ENCODE data around the gene CPXM1. TPM values are rescaled to one million over a fixed set of nuclear protein-coding genes. Genes with fewer than 3 reads are reported as not detected.
"Not testable (repeated sequence)": the region's sequence is repeated elsewhere in the genome, so short reads cannot be mapped to it uniquely, and the experiment has no call there.

Gene CPXM1
- total RNA-seq, 2 donors from 2014 or later = 2.9 to 4.4 TPM

- H3K4me1 ChIP-seq = peaks cover 0 to 21% of the 10 kb centered on the region in 2 donors
- no peaks in the 10 kb centered on the region for H3K36me3 ChIP-seq
- H3K9me3 ChIP-seq = no peaks in the 10 kb centered on the region
- DNase-seq (ENCODE audit: low spot score) = no peak
- no peak for TF ChIP-seq CTCF (IDR thresholded peaks at IDR 0.05)
- no peaks in the 10 kb centered on the region for H3K27me3 ChIP-seq
- H3K4me3 ChIP-seq = no peak overlapping the region
- no peak overlapping the region for H3K27ac ChIP-seq
Measured at GRCh38 chr20:2837221-2837960, 37.0 kb upstream of the CPXM1 start.

- Histone ChIP-seq H3K4me1 (peaks cover 0 to 12% of the 10 kb centered on the region in 2 donors), H3K36me3 (no peaks in the 10 kb centered on the region), H3K27me3 (no peaks in the 10 kb centered on the region), H3K9me3 (no peaks in the 10 kb centered on the region), H3K4me3 (no peak overlapping the region), H3K27ac (no peak overlapping the region)
- no peak for TF ChIP-seq CTCF (IDR thresholded peaks at IDR 0.05)
- DNase-seq (ENCODE audit: low spot score) = no peak
Measured at GRCh38 chr20:2836035-2836434, 35.6 kb upstream of the CPXM1 start.

DNA sequence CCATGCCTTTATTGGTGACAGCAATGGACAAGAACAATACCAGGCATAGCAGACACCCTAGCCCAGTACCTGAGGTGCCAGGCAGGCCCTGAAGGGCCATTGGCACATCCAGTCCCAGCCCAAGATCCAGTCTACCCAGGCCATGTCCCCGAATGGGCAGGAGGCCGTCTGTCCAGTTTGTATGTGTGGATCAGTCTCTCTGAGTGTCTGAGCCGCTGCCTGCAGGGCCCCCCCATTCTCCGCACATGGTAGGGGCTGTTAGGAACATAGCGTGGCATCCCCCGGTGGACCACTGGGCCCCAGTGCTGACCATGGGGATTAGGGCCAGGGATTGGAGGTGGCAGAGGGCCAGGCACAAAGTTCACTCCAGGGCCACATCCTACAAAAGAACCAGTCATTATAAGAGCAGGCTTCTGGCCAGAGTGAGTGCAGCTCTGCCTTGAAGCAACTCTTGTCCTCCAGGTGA, 34.9 kb upstream of the CPXM1 start:
- H3K36me3 ChIP-seq = no peaks in the 10 kb centered on the region
- H3K4me3 ChIP-seq = no peak overlapping the region
- DNase-seq (ENCODE audit: low spot score) = no peak
- no peak for TF ChIP-seq CTCF (IDR thresholded peaks at IDR 0.05)
- H3K27me3 ChIP-seq = no peaks in the 10 kb centered on the region
- H3K4me1 ChIP-seq = peaks cover 0 to 12% of the 10 kb centered on the region in 2 donors
- no peak overlapping the region for H3K27ac ChIP-seq
- H3K9me3 ChIP-seq = no peaks in the 10 kb centered on the region

DNA sequence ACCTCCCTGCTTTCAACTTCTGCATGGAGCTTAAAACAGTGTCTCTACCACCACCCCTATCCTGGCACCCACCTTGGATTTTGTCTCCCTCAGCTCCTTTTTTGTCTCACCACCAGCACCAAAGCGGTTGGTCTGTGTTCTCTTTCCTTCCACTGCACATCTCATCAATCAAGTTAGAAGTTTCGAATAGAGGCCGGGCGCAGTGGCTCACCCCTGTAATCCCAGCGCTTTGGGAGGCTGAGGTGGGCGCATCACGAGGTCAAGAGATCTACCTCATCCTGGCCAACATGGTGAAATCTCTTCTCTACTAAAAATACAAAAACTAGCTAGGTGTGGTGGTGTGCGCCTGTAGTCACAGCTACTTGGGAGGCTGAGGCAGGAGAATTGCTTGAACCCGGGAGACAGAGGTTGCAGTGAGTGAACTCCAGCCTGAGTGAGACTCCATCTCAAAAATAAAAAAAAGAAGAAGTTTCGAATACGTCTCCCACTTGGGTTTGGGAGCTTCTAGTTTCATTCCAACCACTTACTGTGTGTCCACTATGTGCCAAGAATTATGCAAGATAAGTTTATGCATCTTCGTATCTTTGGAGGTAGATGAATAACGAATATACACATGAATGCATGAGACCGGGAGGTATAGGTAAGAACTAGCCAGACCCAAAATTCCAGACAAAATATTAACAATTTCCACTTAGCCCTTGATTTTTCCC, 34.1 kb upstream of the CPXM1 start:
- no peaks in the 10 kb centered on the region for H3K27me3 ChIP-seq
- no peaks in the 10 kb centered on the region for H3K36me3 ChIP-seq
- no peak overlapping the region for H3K4me3 ChIP-seq
- no peak overlapping the region for H3K27ac ChIP-seq
- no peaks in the 10 kb centered on the region for H3K9me3 ChIP-seq
- no peak for DNase-seq (ENCODE audit: low spot score)
- no peak for TF ChIP-seq CTCF (IDR thresholded peaks at IDR 0.05)
- peaks cover 0 to 5% of the 10 kb centered on the region in 2 donors for H3K4me1 ChIP-seq

DNA sequence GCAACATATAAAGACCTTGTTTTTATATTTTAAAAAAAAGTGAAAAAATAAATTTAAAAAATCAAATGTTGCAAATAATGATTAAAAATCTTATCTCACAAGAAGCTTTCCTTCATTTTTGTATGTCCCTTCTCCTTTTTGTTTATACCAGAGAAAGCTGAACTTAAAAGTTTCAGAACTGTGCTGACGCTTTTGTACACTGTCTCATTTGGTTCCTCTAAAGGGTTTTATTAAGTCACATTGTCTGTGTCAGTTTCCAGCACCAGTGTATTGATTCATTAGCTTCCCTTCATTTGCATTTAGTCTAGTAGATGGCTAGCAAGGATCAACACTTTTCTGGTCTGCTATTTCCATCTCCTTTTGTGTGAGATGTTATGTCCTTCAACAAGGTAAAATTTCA, 33.3 kb upstream of the CPXM1 start:
- H3K4me1 ChIP-seq = no peaks in the 10 kb centered on the region
- H3K27ac ChIP-seq = no peak overlapping the region
- TF ChIP-seq CTCF (IDR thresholded peaks at IDR 0.05) = no peak
- no peaks in the 10 kb centered on the region for H3K27me3 ChIP-seq
- no peaks in the 10 kb centered on the region for H3K9me3 ChIP-seq
- no peaks in the 10 kb centered on the region for H3K36me3 ChIP-seq
- no peak overlapping the region for H3K4me3 ChIP-seq
- no peak for DNase-seq (ENCODE audit: low spot score)

DNA sequence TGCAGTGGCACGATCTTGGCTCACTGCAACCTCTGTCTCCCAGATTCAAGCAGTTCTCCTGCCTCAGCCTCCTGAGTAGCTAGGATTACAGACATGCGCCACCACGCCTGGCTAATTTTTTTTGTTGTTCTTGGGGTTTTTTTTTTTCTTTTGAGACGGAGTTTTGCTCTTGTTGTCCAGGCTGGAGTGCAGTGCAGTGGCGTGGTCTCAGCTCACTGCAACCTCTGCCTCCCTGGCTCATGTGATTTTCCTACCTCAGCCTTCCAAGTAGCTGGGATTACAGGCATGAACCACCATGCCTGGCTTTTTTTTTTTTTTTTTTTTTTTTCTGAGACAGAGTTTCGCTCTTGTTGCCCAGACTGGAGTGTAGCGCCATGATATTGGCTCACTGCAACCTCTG, 30.8 kb upstream of the CPXM1 start:
- DNase-seq (ENCODE audit: low spot score); H3K4me1 ChIP-seq; H3K9me3 ChIP-seq; H3K27ac ChIP-seq; H3K27me3 ChIP-seq; H3K36me3 ChIP-seq; H3K4me3 ChIP-seq: not testable (repeated sequence)

Data from right atrium auricular region (tissue), 2 donors.